LHCN-M2 (cell line): Measurements from ENCODE around the gene USP25. TPM values are rescaled to one million over a fixed set of nuclear protein-coding genes. Genes with fewer than 3 reads are reported as not detected.

Experiments
- DNase-seq: peaks from one replicate; pipeline ENCODE4 v3.0.0-alpha.2; 2012; ENCODE audit warnings: low read depth
- total RNA-seq: library from RNA; depleted of rRNA; stranded (reverse); fragments of >200 nt; gene quantifications from 2 replicates; pipeline ENCODE4 v1.2.3, GENCODE V29; 2014

The USP25 gene
- total RNA-seq, 1 experiment from 2014 or later: 27.6 TPM

DNA sequence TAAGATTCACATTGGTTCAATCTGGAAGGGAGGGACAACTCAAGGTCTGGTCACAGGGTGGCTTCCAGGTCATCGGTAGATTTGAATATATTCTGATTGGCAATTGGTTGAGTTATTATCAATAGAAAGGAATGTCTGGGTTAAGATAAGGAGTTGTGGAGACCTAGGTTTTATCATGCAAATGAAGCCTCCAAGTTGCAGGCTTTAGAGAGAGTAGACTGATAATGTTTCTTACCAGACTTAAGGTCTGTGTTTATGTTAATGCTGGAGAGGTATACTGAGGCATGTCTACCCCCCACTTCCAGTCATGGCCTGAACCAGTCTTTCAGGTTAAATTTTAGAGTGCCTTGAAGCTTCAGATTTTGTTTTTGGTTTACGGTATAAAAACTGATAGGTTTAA, 29.7 kb downstream of the USP25 start:
- DNase-seq: no peak

GRCh38 chr21:15761507-15762100, 31.8 kb downstream of the USP25 start:
- DNase-seq: peak; percentile 27

- DNase-seq: no peak
Observed at GRCh38 chr21:15763359-15763758, 33.6 kb downstream of the USP25 start.

DNA sequence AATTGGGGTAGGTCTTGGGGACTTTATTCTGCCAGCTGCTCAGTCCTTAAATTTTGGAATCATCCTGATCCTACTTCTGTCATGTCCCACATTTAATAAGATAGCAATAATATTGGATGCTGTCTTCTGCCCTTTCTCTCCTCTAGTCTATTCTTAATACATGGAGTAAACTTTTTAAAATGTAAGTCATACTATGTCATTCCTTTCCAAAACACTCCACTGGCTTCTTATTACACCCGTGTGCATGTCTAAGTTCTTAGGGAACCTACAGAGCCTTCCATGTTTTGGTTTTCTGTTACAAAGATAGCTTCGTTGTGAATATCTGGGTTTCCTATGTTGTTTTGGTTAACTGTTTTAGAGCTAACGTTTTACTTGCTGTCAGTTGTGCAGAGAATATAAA, 35.1 kb downstream of the USP25 start:
- no peak for DNase-seq

DNA sequence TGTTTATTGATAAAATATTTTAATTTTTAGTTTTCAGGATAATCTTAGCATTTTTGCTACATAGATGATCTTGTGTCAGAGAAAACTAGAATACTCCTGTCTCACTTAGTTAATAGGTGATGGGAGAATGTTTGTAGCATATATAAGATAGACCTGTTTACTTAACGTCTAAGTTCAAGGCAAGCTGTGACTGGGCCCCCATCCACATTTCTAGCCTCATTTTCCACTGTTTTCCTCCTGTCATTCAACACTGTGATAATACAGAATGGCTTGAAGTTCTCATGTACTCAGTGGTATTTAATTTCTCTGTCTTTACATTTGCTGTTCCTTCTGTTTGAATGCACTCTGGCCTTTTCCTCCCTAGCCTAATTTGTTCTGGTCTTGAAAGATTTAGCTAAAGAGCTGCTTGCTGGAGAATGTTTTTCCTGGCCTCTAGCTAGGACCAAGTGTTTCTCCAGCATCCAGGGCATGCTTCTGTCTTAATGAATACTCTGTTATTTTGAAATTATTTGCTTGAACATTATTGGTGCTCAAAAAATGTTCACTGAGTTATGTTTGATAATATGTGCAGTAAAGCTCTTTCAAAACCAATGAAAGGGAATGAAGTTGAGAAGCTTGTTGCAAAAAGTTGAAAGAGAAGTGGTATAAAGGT, 37.3 kb downstream of the USP25 start:
- DNase-seq: no peak

GRCh38 chr21:15768045-15768601, 38.3 kb downstream of the USP25 start:
- no peak for DNase-seq

DNA sequence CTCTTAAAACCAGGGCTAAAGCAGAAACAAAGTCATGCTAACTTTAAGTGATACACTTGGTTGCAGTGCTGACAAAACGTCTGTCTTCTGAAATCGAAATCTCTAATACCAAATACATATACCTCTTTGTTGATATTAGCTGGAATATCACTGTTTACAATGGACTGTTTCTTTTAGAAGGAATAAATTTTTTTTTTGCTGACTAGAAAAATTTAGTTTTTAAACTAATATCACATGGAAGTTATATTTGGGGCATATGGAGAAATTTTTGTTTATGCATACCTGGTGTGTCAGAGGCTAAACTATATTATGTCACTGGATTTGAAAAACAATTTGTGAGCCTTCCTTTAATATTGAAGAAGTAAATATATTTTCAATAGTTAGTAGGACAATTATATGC, 39.1 kb downstream of the USP25 start:
- DNase-seq: no peak

DNA sequence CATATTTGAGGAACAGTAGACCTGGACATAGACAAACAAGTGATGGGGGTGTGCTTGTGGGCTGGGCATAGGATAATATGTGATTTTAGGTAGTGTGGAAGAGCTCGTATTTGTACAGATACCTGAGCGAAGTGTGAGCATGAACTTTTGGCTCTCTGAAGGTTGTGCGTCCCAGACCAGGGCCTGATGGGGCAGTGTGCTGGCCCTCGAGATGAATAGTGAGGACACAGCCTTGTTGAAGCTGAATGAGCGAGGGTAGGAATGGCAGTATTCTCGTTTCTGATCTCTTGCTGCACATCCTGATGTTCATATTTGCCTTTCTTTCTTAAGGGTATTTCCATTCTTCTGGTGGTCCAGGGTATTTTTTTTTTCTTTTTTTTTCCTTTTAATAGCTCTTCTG, 41.5 kb downstream of the USP25 start:
- DNase-seq: no peak

DNA sequence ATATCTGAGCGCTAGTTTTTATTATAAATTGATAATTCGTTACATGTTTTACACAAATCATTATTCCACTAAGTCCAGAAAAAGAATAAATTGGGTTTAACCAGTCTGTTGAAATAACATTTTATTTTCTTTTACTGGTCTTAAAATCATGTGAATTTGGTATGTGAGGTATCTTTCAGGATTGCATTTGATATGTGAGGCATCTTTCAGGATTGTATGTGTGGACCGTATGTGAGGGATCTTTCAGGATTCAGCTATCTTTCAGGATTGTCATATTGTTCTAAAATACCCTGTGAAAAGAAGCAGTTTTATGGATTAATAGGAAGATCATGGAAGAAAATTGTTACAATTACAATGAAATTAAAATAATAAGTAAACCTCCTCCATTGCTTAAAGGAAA, 42.9 kb downstream of the USP25 start:
- no peak for DNase-seq

- DNase-seq: peak; percentile 54
Observed at GRCh38 chr21:15774590-15774989, 44.8 kb downstream of the USP25 start.

GRCh38 chr21:15775291-15775690, 45.5 kb downstream of the USP25 start:
- DNase-seq: peak; percentile 27

- DNase-seq: peak; percentile 90
Observed at GRCh38 chr21:15775981-15776380, 46.2 kb downstream of the USP25 start.

DNA sequence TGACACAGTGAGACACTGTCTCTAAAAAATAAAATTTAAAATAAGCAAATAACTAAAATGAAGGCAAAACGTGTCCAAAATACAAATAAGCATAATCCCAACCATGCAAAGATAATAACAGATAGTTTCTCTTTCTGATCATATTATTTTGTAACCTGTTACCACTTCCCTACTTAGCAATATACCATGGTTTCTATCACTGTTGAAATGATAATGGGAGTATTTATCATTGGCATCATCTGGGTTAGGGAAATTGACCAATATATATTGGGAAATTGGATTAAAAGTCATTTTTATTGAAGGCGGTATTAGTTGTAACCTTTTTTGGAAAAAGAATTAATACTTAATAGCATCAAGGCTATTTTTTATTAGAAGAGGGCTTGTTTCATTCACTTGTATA, 47.0 kb downstream of the USP25 start:
- no peak for DNase-seq

DNA sequence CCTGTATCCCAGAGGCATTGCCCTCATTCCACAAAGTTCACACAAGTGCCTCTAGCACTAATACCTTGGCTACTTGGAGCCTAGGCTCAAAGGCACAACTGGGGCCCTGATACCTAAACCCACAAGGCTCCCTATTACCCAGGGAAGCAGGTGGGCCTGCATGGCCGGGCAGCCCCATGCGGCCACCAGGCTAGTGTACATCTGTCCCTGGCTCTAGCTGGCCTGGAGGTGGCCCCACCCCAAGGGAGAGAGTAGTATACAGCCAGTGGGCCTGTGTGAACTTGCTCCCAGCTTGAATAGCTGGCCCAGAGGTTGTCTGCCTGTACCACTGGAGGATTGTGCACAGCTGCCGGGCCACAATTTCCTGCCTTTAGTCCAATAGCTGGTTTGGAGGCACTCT, 52.2 kb downstream of the USP25 start:
- DNase-seq: no peak

- peak; percentile 69 for DNase-seq
Observed at GRCh38 chr21:15788847-15789523, 59.2 kb downstream of the USP25 start.

GRCh38 chr21:15793109-15793508, 63.3 kb downstream of the USP25 start:
- no peak for DNase-seq

GRCh38 chr21:15793550-15794235, 63.9 kb downstream of the USP25 start:
- DNase-seq: no peak

DNA sequence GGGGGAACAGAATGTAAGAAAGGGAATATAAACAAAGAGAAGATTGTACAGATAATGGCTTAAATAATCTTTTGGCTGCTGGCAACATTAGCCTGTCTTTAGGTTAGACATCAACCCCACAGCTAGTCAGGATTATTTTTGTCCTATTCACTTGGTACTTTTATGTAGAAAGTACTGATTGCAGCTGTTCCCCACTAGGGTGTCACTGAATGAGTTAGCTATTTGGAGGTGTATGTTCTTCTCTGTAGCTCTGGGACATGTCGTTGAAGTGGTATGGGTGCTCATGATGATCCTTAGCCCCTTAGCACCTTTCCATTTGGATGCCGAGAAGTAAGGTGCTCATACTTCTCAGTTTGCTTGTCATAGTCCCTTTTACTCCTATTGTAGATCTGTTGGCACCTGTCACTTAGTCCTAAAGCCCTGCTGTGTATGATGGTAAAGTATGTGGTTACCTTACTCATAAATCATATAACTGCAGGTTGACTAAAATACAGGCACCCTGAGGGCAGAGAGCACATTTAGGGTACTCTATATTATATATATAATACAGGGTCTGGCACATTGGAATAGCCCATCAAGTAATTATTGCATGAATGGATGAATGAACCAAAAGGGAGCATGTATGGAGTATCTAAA, 64.6 kb downstream of the USP25 start:
- DNase-seq: no peak

DNA sequence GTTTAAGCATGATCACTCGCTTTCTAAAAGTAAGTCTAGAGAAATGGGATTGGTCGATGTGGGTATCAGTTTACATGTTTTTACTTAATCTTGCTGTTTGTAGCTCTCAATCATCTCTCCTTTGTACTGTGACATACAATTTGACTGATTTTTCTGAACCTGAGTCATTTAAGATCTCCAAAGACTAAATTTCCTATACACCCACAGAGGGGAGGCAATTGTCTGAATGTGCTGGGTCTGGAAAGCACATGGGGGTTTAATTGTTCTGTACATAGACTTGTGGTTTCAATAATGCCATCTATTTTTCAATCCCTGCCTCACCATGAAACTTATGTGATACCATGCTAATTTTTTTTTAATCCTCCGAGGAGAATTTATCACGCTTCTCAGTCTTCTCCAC, 65.8 kb downstream of the USP25 start:
- DNase-seq: no peak

- DNase-seq: no peak
Observed at GRCh38 chr21:15797577-15798363, 68.0 kb downstream of the USP25 start.

DNA sequence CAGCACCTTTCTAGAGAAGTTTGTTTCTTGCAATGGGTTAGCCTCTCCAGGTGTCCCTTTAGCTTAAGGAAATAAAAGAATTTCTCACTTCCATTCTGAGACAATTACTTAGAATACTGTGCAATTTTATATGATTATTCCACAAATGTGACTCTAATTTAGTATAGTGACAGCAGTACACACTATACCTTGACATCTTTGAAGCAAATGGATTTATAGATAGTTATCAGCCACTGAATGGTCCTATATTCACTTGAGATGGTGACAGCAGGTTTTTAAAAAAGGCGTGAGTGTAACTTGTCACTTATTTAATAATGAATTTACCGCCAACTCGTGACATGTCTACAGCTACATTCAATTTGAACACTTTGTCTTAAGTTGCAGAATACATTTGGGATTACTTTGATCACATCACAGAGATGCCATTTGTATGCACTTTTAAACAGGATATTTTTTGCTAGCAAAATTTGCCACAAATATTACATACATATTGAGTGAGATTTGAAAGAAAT, 71.6 kb downstream of the USP25 start:
- no peak for DNase-seq
